GM21360 (cell line): Measurements from ENCODE around the gene SH3RF3.

Experiments used
- ATAC-seq: cut with Tn5 transposase; IDR thresholded peaks from one replicate; pipeline ENCODE4 v1.9.1; 2021; ENCODE audit warnings: mild to moderate bottlenecking, moderate library complexity; ENCODE audit not compliant: unreplicated experiment

The SH3RF3 gene

DNA sequence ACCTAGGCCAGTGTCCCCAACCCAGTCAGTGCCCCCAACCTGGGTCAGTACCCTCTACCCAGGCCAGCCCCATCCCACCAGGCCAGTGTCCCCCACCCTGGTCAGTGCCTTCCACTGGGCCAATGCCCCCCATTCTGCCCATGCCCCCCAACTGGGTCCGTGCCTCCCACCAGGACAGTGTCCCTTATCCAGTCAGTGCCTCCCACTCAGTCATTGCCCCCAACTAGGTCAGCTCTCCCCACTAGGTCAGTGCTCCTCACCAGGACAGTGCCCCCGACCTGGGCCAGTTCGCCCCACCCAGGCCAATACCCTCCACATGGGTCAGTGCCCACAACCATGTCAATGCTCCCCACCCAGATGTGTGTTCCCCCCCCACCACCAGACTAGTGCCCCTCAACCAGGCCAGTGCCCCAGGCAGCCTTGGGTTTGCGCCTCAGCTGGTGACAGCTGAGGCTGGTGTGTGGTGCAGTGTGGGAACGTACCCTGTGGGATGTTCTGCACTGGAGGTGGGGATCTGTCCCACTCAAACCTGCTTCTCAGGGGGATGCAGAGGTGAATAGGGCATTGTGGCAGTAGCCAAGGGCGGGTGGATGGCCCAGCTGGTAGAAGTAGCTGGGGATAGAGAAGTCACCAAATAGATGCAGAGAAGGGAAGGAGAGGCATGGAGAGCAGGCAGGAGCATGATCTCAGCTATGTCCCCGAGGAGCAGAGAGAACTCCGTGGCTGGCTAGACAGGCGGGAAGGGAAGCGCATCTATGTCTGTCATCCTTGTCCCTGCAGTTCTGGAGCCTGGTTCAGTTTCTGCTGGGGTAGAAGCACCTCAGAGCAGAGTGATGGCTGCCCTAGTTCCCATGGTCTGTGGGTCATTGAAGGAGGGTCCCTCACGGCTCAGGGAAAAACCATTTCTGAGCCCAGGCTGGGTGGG is 168.8 kb downstream of the SH3RF3 start:
- no peak for ATAC-seq

DNA sequence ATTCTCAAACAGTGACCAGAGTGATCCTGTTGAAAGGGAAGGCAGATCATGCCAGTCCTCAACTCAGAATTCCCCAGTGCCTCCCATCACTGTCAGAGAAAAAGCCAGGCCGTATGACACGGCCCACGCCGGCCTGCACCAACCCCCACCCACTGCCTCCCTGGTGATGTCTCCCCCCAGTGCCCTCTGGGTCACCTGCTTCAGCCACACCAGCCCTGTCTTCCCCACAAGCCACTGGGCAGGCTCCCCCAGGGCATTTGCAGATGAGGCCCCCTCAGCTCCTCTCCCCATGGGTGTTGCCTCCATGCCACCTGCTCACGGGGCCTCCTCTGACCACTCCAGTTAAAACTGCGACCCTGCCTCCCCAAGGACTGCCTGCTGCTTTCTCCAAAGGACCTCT is 169.8 kb downstream of the SH3RF3 start:
- ATAC-seq, result no peak

DNA sequence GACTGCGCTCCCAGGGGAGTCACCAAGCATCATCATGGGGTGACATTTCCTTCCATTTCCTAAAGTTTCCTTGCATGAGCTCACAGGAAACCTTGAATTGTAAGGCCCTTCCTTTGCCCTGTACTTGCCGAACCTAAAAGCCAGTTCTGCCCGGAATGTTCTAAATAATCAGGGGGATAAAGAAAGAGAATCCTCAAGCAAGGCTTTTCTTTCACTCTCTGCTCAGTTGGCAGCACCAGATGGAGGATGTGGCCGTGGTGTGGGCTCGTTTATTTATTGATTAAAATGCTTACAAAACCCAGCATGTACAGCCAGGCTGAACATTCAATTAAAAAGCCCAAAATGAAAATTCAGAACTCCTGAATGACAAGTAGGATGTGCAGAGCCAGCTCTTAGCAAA is 170.5 kb downstream of the SH3RF3 start:
- no peak for ATAC-seq

DNA sequence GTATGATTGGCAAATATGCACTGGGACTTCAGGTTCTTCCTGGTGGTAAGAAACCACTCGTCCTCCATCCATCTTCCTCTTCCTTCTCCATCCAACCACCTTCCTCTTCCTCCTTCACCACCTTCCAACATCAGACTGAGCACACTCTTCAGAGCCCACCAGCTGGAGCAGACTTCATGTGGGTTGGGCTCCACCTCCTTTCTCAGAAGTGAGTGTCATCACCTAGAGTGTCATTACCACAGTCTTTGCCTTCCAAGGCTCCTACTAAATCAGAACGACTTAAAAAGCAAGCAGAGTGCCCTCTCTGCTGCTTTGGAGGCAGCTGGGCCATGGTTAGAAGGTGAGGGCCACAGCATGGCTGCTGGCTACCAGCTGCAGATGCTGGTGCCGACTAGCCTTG is 171.6 kb downstream of the SH3RF3 start:
- no peak for ATAC-seq

DNA sequence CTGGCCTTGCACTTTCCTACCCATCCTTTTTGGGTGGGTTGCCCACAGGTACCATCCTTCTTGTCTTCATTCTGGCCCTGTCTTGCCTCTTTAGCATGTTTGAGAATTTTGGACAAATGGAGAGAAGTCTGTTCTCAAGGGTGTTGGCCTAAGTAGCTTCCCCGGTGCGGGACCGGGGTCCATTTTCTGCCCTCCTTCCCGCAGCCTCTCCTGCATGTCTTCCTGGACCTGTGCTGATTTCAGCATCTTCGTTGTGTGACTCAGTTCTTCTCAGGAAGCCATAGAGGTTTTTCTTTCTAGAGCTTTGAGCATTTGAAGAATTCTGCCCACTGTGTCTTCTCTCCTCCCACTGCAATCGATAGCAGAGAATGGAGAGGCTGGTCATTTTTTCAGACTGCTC is 172.7 kb downstream of the SH3RF3 start:
- ATAC-seq, result no peak

DNA sequence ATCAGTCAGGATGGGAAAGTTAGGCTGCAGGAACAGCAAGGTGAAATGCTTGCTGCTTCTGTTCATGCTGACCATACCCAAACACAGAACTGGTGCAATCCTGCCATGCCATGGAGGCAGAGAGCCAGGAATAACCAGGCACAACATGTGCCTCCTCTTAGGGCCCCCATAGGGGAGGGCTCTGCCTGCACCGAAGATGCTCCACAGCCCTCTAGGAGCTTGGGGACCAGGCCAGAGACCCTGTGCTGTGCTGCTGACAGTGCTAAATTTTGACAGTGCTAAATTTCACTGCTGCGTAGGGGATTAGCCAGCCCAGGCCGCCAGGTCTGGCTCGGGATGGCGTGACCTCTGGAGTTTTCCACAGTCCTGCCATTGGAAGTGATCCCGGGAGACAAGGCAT is 173.3 kb downstream of the SH3RF3 start:
- no peak for ATAC-seq

DNA sequence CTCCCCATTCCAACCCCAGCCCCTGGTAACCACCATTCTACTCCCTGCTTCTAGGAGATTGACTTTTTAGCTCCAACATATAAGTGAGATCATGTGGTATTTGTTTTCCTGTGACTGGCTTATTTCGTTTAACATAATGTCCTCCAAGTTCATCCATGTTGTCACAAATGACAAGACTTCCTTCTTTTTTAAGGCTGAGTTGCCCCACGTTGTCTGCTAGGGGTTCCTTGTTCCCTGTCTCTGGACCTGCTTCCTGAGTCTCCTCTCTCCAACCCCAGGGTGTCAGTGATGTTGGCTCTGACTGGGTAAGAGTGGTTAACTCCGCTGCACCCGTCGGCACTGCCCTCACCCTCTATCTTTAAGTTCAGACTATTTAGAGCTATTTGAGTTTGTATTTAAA is 175.2 kb downstream of the SH3RF3 start:
- ATAC-seq, result no peak

DNA sequence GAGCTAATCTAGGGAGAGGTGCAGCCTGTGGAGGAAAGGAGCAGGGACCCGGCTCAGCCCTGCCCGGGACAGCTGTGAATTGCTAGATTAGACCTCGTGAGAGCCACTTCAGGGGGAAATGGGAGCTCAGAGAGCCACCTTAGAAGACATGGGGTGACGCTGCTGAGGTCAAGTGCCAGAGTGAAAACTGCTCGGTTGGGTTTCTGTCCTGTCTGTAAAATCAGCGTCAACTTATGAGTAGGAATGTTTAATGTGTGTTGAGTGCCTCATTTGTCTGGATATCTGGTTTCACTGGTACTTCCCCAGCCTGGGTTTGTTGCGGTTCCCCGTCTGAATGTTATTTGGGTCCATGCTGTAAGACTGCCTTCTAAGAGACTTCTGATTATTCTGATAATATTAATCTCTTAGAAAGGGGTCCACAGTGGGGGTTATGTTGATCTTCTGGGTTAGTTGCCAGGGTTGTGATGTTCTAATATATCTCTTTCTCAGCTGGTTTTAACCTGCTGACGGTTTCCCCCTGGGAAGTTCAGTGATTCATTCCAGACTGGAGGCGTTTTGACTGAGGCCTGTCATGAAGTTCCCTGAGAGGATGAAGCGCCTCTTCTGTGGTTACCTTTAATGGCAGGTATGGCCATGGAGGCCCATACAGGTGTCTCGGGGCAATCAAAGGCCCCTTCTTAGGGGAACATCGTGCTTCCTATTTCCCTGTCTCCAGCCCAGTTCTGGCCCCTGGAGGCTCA is 175.9 kb downstream of the SH3RF3 start:
- no peak for ATAC-seq

DNA sequence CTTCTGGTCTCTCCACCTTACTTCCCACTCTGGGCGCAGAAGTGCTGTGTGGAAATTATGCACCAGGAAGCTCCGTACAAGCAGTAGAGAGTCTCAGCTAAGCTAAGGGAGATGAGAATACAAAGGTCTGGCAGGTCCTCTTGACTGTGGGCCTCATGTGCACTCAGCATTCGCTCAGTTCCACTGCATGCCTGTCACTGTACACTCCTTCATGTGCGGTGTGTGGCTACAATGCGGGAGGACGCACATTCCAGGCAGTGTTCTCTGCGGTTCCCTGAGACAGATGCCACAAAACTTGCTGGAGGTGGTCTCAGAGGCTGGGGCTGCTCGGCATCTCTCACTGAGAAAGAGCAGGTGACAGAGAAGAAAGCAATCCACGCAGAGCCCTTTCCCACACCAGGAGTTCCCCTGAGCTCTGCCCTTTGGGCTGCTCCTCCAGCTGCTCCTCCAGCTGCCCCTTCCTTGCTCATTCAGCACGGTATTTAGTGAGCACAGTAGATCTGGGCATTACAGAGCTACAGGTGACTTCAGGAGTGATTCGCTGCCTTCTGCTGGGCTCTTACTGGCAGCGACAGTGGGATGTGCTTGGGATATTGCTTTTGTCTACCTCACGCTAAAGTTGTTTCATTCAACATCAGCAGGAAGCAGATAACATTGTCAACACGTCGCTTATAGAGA is 176.6 kb downstream of the SH3RF3 start:
- ATAC-seq, result no peak

DNA sequence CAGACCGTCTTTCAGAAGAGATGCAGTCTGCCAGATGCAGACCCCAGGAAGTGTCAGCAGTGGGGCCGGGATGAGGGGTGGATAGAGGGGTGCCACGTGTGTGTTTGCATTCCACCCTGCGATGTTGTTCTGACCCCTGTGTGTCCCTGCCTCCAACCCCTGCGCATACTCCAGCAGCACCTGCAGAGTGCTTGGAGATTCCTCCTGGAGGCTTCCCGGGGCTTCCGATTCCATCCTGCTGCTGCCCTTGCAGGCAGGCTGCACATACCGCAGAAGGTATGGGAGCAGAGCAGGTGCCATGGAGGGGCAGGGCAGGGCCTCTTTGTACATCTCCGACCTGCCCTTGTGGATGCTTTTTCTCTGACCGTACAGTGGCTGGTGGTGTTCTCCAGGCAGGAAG is 177.2 kb downstream of the SH3RF3 start:
- ATAC-seq, result no peak

DNA sequence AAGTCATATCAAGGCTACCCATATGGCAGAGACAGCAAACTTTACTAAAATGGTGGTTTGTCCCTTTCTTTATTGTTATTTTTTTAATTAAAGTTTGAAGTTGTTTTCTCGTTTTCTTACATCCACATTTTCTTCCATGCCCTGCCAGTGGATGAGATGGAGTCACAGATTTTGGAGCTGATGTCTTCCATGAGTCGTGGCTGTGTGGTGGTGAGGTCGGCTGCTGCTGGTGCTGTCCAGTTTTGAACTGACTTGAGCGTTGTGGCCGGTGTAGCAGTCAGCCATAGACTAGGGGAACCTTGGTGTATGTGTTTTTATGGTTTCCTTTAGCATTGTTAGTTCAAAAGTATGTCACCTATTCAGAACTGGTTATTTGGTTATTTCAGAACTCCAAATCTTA is 182.8 kb downstream of the SH3RF3 start:
- ATAC-seq, result no peak

DNA sequence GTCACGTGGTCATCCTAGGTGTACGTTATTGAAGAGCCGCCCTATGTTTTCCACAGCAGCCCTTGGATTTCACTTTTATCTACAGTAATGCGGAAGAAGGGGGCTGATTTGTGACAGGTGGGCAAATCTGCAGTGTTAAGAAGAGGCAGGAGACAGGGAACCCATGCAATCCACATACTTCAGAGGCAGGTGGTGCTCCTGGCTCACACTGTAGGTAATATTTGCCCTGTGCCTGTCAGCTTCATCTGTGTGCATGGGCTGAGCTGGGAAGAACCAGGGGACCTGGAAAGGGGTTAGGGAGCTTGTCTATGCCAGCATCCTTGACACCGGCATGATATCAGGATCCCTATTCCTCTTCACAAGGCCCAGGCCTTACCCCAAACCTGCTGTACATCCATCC is 183.9 kb downstream of the SH3RF3 start:
- no peak for ATAC-seq

DNA sequence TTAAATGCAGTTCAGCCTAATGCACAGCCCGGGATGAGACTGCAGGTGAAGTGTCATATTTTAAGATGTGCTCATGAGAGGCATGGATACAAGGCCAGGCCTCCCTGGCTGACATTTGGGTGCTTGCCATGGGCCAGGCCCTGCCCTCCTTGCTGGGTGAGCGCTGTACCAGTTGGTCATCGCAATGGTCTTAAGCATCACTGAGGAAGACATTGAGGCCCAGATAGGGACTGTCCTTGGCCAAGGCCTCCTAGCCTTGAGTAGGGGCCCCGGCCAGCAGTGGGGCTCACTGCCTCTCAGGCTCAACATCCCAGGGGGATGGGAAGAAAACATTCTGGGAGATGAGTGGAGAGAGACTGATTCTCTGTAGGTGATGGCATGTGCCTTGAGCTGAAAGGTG is 184.3 kb downstream of the SH3RF3 start:
- ATAC-seq, result no peak

DNA sequence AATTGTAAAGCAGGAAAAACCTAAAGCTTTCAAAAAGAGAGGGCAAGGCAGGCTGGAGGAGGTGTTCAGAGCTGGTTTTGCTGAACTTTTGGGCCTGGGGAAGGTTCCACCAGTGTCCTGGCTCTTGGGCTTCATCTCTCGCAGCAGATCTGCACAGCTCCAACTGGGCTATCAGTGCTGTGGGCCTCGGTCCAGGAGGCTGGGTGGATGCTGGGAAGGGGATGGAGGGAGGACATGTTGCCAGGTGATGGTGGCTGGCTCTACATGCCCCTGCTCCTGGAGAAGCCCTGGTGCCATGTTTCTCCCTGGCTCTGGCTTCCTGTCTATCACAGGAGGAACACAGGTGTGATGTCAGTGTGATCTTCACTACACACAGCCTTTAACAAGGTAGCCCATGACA is 187.1 kb downstream of the SH3RF3 start:
- no peak for ATAC-seq

DNA sequence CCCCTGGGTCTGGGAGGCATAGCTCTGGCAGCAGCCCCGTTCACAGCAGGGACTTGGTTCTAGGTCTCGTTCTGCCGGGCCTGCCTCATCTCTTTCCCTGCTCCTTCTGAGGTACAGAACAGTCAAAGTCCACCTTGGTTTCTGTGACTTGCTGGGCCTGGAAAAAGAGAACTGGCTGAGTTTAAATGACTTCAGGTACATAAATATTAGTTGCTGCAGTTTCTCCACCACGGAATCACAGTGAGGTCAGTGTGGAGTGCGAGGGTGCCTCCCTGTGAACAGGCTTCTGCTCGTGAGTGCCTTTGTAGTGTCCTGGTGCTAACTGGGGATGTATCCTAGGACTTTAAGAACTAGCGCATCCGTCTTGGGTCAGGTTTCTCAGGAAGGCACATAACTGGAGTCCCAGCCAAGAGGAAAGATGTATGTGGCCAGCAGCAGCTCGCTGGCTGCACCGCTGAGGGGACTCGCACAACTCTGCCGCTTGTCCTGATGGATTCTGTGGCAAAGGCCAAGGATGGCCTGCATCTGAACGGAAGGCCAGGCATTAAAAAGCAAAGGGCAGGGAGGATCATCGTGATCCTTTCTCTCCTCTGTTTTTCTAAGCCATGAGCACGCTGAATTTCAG is 188.6 kb downstream of the SH3RF3 start:
- no peak for ATAC-seq

DNA sequence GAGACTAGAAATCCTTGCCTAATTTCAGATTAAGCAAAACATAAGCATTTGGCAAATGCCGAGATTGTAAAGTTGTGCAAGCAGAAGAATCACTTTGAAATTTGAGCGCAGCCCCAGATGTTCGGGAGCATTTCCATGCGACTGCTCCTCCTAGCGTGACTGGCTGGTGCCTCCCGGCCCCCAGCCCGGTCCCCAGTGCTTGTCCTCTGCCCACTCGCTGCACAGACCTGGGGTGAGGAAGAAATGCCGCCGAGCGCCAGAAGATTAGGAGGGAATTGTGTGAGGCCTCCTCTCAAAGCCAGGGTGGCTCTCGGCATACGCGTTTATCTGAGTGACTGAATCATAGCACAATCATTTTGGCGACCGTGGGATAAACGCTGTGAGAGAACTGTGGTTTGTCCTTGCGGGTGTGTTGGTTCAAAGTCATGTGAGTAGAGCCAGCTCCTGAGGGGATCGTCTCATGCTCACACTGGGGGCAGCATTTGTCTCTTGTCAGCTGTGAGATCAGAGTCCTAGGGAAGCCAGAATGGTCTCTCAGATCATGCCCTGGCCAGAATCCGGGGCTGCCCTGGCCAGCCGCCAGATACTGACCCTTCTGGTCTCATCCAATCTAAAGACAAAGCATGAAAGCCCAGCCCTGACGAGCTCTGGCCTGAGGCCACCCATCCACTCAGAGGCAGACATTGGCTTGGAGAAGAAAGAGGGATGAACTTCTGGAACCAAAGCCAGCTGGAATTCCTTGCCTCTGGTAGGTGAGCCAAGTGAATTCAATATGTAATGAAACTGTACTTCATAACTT is 189.3 kb downstream of the SH3RF3 start:
- no peak for ATAC-seq

DNA sequence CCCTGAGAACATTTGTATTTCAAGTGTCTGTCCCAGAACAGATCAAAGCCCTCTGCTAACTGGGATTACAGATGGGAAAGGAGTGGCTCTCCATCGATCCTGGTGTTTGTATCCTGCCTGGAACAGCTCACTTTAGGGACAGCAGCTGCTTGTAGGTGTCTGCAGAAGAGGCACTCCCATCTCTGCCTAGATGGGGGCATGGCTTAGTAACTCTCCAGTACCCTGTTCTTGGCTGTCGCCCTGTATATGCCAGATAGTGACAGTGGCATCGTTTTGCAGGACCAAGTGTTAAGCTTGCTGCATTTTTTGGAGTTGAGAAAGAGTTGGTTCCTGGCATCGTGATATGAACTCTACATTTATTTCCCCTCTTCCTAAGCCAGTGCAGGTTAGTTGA is 189.9 kb downstream of the SH3RF3 start:
- ATAC-seq, result no peak

DNA sequence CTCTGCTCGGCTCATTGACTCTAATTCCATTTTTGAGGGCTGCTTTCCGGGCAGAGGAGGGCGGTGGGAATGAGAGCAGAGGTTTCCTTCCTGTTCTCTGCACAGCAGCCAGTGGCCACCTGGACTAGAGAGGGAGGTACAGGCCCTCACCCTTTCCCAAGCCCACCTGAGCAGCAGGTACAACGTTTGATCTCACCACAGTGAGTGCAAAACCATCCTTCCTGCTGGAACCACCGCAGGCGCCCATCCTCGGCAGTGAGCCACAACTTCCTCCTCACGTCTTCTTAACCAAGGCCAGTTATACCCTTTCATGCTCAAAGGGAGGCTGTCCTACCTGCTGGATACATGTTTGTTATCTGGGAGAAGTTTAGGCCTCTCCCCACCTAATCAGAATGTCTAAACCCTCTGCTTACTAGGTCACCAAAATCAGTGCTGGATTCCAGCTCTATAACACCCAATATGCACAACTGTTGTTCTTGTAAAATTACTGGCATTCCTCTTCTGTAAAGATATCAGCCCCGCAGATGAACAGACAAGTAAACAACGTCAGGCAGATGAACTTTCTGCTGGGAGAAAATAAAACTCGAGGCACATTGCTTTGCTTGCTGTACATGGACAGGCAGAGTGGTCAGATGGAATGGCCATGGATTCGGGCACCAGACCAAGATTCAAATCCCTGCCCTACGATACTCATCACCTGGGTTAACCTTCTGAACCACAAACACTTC is 191.4 kb downstream of the SH3RF3 start:
- no peak for ATAC-seq

DNA sequence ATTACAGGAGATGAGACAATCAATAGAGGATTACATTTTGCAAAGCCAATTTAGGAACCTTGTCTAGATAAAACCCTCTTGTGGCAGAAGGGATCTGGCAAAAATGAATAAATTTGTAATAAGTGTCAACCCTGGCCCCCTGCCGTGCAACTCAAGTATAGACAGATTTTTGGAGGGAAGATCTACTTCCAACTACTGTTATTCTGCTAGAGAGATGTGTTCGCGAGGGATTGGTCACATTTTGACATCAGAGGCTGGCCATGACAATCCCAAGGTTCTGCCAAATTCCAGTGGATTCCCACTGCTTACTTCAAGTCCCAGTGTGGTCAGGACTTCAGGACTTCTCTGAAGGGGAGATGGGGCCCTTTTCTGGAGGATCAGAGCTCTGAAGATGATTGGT is 192.6 kb downstream of the SH3RF3 start:
- ATAC-seq, result no peak

DNA sequence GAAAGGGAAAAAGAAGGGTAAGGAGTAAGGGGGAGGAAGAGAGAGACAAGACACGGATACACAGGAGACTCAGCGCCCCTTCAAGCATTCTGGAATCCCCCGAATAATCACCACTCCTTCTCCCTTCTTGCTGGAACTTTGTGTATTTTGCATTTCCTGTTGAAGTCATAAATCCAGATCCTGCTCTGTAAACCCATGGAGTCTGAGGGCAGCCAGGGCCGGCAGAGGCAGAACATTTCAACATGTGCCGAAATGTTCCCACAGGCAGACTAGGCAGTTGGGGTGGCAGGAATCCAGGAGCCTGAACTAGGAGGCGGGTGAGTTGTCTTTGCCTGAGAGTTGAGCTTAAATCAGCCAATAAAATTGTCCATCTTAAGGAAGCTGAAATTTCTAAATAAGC is 193.1 kb downstream of the SH3RF3 start:
- no peak for ATAC-seq
